HG02642 (cell line): ENCODE data around the gene CUL5.
"Not testable (repeated sequence)": the region's sequence is repeated elsewhere in the genome, so short reads cannot be mapped to it uniquely, and the experiment has no call there.

Source experiments
- ATAC-seq: cut with Tn5 transposase; IDR thresholded peaks from one replicate; pipeline ENCODE4 v1.9.1; 2021; ENCODE audit warnings: mild to moderate bottlenecking; ENCODE audit not compliant: unreplicated experiment, poor library complexity

The CUL5 gene

GRCh38 chr11:108111126-108111525 is 102.4 kb downstream of the CUL5 start:
- no peak for ATAC-seq

- ATAC-seq, result no peak
Measured at GRCh38 chr11:108112057-108112456, 103.4 kb downstream of the CUL5 start.

- no peak for ATAC-seq
Measured at GRCh38 chr11:108115500-108116140, 106.9 kb downstream of the CUL5 start.

GRCh38 chr11:108117746-108118371 is 109.2 kb downstream of the CUL5 start:
- ATAC-seq, result no peak

DNA sequence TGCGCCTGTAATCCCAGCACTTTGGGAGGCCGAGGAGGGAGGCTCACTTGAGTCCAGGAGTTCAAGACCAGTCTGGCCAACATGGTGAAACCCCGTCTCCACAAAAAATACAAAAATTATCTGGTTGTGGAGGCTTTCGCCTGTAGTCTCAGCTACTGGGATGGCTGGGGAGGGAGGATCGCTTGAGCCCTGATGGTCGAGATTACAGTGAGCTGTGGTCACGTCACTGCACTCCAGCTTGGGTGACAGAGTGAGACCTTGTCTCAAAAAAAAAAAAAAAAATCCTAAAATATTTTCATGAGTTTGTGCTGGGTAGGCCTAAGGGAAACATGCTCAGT is 112.2 kb downstream of the CUL5 start:
- not testable (repeated sequence) for ATAC-seq

DNA sequence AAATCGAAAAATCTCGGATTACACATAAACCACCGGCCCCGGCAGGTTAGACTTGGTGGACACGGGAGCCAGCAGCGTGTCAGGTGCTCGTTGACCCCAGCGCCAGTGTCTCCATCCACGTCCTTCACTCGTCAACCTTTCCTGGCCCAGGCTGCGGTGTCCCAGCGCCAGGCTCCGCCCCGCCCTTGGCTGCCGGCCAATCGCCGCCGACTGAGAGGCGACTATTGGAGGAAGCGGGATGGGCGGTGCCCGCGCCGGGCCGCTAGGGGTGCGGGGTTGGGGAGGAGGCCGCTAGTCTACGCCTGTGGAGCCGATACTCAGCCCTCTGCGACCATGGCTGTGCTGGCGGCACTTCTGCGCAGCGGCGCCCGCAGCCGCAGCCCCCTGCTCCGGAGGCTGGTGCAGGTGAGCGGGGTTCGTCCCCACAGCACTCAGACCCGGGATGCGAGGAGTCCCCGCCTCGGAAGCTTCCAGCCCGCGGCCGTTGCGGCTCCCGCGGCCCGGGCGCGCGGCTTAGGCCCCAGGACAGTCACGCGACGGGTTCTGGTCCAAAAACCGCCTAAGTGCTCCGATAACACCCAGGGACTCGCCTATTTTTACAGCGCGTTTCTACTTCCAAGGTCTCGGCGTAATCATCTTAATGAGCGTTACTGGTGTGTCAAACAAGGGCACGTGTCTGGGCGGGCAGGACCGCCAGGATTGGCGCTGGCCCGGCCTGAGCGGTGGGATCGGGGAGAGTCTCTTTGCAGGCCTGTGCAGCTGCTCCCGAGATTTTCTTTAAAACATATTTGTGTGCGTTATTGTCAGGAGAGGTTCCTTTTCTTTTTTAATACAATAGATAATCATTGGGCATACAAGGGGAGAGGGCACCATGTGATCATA is 112.8 kb downstream of the CUL5 start, which contains the start of gene ACAT1:
Gene ACAT1 (plus strand): TSS at position 294 of the 882 bp plus-strand sequence. CDS start 40 bp downstream, at position 334.
- peak; percentile 98 for ATAC-seq

DNA sequence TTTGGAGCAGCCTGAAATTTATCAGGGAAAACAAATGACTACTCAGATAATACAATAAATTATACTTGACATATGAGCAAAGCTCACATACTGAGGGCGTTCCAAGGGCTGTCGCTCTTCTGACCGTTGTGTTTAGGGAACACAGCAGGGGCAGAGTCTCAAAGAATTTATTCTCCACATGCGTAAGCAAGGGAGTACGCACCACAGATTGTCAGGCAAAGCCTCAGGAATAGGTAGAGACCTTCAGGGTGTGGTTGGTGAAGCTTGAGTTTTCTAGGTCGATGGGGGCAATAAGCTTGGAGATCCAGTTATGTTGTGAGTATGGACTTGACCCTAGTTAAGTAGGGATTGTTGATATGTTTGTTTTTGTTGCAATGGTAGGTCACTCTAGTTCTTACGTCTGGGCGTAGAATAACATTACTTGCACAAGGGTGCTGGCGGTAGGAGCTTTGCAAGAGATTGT is 113.5 kb downstream of the CUL5 start:
- ATAC-seq, result no peak

- no peak for ATAC-seq
Measured at GRCh38 chr11:108125096-108125495, 116.4 kb downstream of the CUL5 start.

DNA sequence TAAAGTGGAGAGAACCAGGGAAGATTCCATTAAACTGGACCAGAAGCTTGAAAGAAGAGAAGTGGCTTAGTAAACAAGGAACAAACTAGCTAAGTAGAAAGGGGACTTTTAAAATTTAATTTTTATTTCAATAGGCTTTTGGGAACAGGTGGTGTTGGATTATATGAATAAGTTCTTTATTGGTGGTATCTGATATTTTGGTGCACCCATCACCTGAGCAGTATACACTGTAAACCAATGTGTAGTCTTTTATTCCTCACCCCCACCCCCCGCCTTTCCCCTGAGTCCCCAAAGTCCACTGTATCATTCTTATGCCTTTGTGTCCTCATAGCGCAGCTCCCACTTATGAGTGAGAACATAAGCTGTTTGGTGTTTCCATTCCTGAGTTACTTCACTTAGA is 120.1 kb downstream of the CUL5 start:
- no peak for ATAC-seq

GRCh38 chr11:108131993-108132392 is 123.3 kb downstream of the CUL5 start:
- ATAC-seq, result no peak

- not testable (repeated sequence) for ATAC-seq
Measured at GRCh38 chr11:108132993-108133538, 124.4 kb downstream of the CUL5 start.

DNA sequence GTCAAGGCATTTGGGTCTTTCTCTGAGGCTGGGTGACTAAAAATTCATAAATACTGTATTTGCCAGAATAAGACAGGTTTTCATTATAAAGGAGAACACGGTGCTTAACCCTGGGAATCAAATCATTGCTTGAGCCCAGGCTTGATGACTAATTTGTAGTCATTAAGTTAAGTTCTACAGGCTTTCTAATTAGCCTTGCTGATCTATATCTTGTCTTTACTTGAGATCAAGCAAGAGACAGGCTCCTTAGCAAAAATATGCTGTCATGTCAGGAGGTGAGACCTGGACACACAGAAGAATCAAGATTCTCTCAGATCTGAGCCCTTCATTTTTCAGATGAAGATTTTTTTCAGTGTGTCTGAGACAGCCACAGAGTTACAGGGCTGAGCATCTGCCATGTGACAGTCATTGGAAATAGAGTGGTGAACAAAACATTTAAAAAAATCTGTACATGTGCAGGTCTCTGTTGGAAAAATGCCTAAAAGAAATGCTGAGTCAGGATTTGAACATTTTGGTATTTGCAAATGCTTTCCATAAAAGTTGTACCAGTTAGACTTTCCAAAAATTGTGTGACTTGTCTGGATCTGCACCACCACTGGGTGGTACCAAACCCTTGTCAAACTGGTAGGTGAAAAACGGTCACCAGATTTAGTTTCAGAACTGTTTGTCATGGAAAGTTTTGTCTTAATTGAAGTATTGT is 127.3 kb downstream of the CUL5 start:
- ATAC-seq, result peak; percentile 55

- no peak for ATAC-seq
Measured at GRCh38 chr11:108137212-108137611, 128.5 kb downstream of the CUL5 start.

DNA sequence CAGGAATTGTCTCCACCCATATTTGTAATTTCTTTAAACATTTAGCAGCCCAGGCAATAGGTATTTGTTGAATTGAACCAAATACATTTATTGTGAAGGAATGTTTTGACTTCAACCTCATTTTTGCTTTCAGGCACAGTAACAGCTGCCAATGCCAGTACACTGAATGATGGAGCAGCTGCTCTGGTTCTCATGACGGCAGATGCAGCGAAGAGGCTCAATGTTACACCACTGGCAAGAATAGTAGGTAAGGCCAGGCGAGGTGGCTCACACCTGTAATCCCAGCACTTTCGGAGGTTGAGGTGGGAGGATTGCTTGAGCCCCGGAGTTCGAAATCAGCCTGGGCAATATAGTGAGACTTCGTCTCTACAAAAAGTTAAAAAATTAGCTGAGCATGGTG is 133.6 kb downstream of the CUL5 start:
- no peak for ATAC-seq

GRCh38 chr11:108144615-108145014 is 135.9 kb downstream of the CUL5 start:
- ATAC-seq, result no peak

DNA sequence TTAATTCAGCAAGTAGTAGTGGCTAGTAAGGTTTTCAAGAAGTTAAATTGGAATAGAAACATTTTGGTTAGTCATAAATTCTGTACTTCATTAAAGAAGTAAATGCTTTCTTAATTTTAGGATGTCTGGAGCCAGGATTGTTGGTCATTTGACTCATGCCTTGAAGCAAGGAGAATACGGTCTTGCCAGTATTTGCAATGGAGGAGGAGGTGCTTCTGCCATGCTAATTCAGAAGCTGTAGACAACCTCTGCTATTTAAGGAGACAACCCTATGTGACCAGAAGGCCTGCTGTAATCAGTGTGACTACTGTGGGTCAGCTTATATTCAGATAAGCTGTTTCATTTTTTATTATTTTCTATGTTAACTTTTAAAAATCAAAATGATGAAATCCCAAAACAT is 138.5 kb downstream of the CUL5 start:
- ATAC-seq, result no peak

- no peak for ATAC-seq
Measured at GRCh38 chr11:108148556-108148955, 139.9 kb downstream of the CUL5 start.

- no peak for ATAC-seq
Measured at GRCh38 chr11:108154591-108154990, 145.9 kb downstream of the CUL5 start.
